HepG2 (cell line): Measurements from ENCODE around the gene PPFIA2. TPM values are rescaled to one million over a fixed set of nuclear protein-coding genes. Genes with fewer than 3 reads are reported as not detected.

ENCODE experiments used
- ATAC-seq: fragments of 200-7000 bp; cut with Tn5 transposase; 3 replicates; pipeline ENCODE4 v1.9.1; 2020; ENCODE audit warnings: mild to moderate bottlenecking, moderate library complexity
- BruUV-seq: library from RNA; stranded (reverse); fragments of 400-500 nt; replicated peaks from 2 replicates; lab custom pipeline; 2021; lab: Mats Ljungman, UMichigan
- CTCF ChIA-PET: fragments of 300-600 bp; formaldehyde crosslinking; extraction: SDS; loops from one replicate; lab custom pipeline; 2021; ENCODE audit warnings: low total read pairs, inconsistent platforms, low intra/inter-chr PET ratio; lab: Yijun Ruan, JAX
- POLR2A ChIA-PET: fragments of 350-600 bp; sonication (Branson Sonifier 250); formaldehyde crosslinking; loops from one replicate; lab custom pipeline; 2020; ENCODE audit warnings: antibody characterized with exemption, inconsistent platforms; lab: Yijun Ruan, JAX
- DNase-seq: peaks from one replicate; pipeline ENCODE4 v3.0.0-alpha.2; 2015; ENCODE audit warnings: low spot score
- FAIRE-seq: peaks from 3 replicates; lab custom pipeline; 2011; peaks lifted over from hg19 to GRCh38; lab: Jason Lieb, UNC
- H2AFZ ChIP-seq: one replicate; pipeline ENCODE4 v1.6.1; 2011; ENCODE audit warnings: low read length, inconsistent platforms
- H3K27ac ChIP-seq: fragments of 300-600 bp; 3 replicates; pipeline ENCODE4 v1.8.0; 2011; ENCODE audit warnings: mixed run types, mild to moderate bottlenecking, mixed read lengths, low read length, inconsistent platforms; ENCODE audit not compliant: insufficient read depth; ENCODE audit errors: extremely low read length
- H3K27me3 ChIP-seq, 2 experiments: fragments of 200-600 bp in 1 of 2; 2 replicates in 1 of 2; 3 replicates in 1 of 2; pipeline versions ENCODE4 v1.6.0 to v1.8.0; 2011; ENCODE audit warnings: low read length in 2 of 2, mild to moderate bottlenecking in 2 of 2, moderate library complexity in 2 of 2, inconsistent platforms in 1 of 2; ENCODE audit not compliant: insufficient read depth in 2 of 2, control insufficient read depth in 1 of 2
- H3K36me3 ChIP-seq, 2 experiments: fragments of 200-600 bp in 1 of 2; replicated peaks in 1 of 2; 2 replicates in 1 of 2; 3 replicates in 1 of 2; pipeline versions ENCODE4 v1.5.1 to v1.8.0; 2011; ENCODE audit warnings: low read length in 2 of 2, inconsistent platforms in 1 of 2; ENCODE audit not compliant: insufficient read depth in 2 of 2, control insufficient read depth in 1 of 2
- H3K4me1 ChIP-seq: 2 replicates; pipeline ENCODE4 v1.5.1; 2012; ENCODE audit warnings: low read length, inconsistent platforms; ENCODE audit not compliant: insufficient read depth
- H3K4me2 ChIP-seq: 2 replicates; pipeline ENCODE4 v1.6.0; 2011; ENCODE audit warnings: low read depth, low read length, inconsistent platforms
- H3K4me3 ChIP-seq, 3 experiments: fragments of 200-600 bp in 1 of 3; sonication (generic), shearing (Covaris generic) in 1 of 3; replicated peaks in 1 of 3; 2 replicates each; pipeline ENCODE4 v1.5.1; 2011 to 2016; ENCODE audit warnings: low read length in 3 of 3, inconsistent platforms in 2 of 3, low read depth in 2 of 3, mild to moderate bottlenecking in 2 of 3, control low read depth in 1 of 3, mixed read lengths in 1 of 3; ENCODE audit not compliant: insufficient read depth in 1 of 3
- H3K79me2 ChIP-seq: one replicate; pipeline ENCODE4 v1.6.1; 2011; ENCODE audit warnings: low read length, inconsistent platforms; ENCODE audit not compliant: insufficient read depth
- H3K9ac ChIP-seq: 2 replicates; pipeline ENCODE4 v1.6.0; 2011; ENCODE audit warnings: mild to moderate bottlenecking, low read depth, low read length, inconsistent platforms; ENCODE audit not compliant: insufficient read depth
- H3K9me3 ChIP-seq: 2 replicates; pipeline ENCODE4 v1.5.1; 2012; ENCODE audit warnings: mild to moderate bottlenecking, low read length
- H4K20me1 ChIP-seq: 2 replicates; pipeline ENCODE4 v1.6.0; 2011; ENCODE audit warnings: inconsistent platforms, mild to moderate bottlenecking, low read length, moderate library complexity; ENCODE audit not compliant: insufficient read depth
- AGO1 ChIP-seq: fragments of 200-400 bp; formaldehyde crosslinking; IDR thresholded peaks from 2 replicates; pipeline ENCODE4 v1.6.1; 2017; ENCODE audit warnings: mild to moderate bottlenecking, low read depth, low read length, moderate library complexity; ENCODE audit not compliant: poor library complexity, severe bottlenecking
- CEBPB ChIP-seq: IDR thresholded peaks from 2 replicates; pipeline ENCODE4 v1.6.1; 2011; ENCODE audit warnings: low read depth, low read length, improper control_type of control experiment, borderline replicate concordance
- DNMT1 ChIP-seq: sonication (generic); formaldehyde crosslinking; IDR thresholded peaks from 2 replicates; pipeline ENCODE4 v1.5.1; 2020; ENCODE audit warnings: mild to moderate bottlenecking, missing genetic modification reagents
- JUN ChIP-seq: sonication (generic); formaldehyde crosslinking; IDR thresholded peaks from 2 replicates; pipeline ENCODE4 v1.4.0; 2020; ENCODE audit warnings: mild to moderate bottlenecking, missing genetic modification reagents
- ZNF383 ChIP-seq: sonication (generic); formaldehyde crosslinking; IDR thresholded peaks from 2 replicates; pipeline ENCODE4 v1.4.0; 2020; ENCODE audit warnings: missing genetic modification reagents, mild to moderate bottlenecking, borderline replicate concordance
- ZNF740 ChIP-seq: sonication (generic); formaldehyde crosslinking; IDR thresholded peaks from 2 replicates; pipeline ENCODE4 v1.4.0; 2020; ENCODE audit warnings: missing genetic modification reagents
- ZNF776 ChIP-seq: sonication (generic); formaldehyde crosslinking; IDR thresholded peaks from 2 replicates; pipeline ENCODE4 v1.4.0; 2020; ENCODE audit warnings: mild to moderate bottlenecking, missing genetic modification reagents
- WGBS: methylation state at CpG from one replicate; pipeline ENCODE4 v1.1.6; 2017; ENCODE audit warnings: low lambda C conversion rate; 5-methylcytosine and 5-hydroxymethylcytosine counted together
- in situ Hi-C: cut with HindIII; loops from 2 replicates; pipeline ENCODE4 v1.10.0; 2017; ENCODE audit warnings: low pct_unique_long_range_greater_than_20kb; ENCODE audit not compliant: extremely low pct_ligation_motif_present
- intact Hi-C: fragments of 100-400 bp; cut with micrococcal nuclease; formaldehyde crosslinking; loops from one replicate; pipeline ENCODE4 v1.10.0; 2022; ENCODE audit not compliant: unreplicated experiment
- polyA plus RNA-seq, 8 experiments: library from polyadenylated mRNA; depleted of rRNA in 3 of 8; stranded (reverse) in 7 of 8; unstranded in 1 of 8; fragments of >200 nt; fragmentation: Illumina TruSeq in 4 of 8; extraction: Trizol in 4 of 8; gene quantifications; 2 replicates each; pipeline versions ENCODE4 v1.2.1 to v1.2.3, GENCODE V29; 2011 to 2016; ENCODE audit warnings: low read depth in 4 of 8, missing spikeins in 1 of 8, mixed read lengths in 1 of 8; ENCODE audit not compliant: insufficient read depth in 1 of 8
- total RNA-seq, 5 experiments: library from RNA; depleted of rRNA; stranded (reverse); fragments of >200 nt; fragmentation: Illumina TruSeq; extraction: Trizol; gene quantifications; 2 replicates each; pipeline ENCODE4 v1.2.3, GENCODE V29; 2016; ENCODE audit warnings: low read depth in 1 of 5

PPFIA2 gene
- total and polyA plus RNA-seq, 2 of the 13 experiments (the other 11 are each of a cell fraction or from before 2014, with no cell fraction given): 0.05 TPM; not detected in 1

DNA sequence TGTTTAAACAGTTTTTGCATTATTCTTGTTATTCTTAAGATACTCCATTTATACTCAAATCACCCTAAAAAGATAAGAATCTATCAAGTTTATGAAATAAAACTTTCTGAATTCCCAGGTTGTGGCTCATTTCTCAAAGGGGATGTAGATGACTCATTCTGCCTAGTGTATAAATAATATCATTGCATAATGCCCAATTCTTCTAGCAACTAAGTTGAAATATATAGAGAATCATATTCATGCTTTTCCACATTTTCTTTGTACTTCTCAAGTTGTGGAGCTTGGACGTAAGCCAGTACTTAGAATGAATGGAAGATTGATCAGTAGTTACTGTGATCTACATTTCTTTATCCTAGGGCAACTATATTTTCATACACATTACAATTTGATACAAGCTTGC, 201.1 kb downstream of the PPFIA2 start:
- no peaks in the 10 kb centered on the region for H3K9me3 ChIP-seq
- POLR2A ChIA-PET: no interaction called here
- no peak overlapping the region for H3K4me3 ChIP-seq
- in situ Hi-C loops: no loop called here
- H3K36me3 ChIP-seq: no peaks in the 10 kb centered on the region
- FAIRE-seq: no peak
- H3K27ac ChIP-seq: no peak overlapping the region
- WGBS: 9% methylated on average over 1 of the region's 1 CpG
- TF ChIP-seq JUN (CRISPR knock-in tag): no peak
- no peak for TF ChIP-seq AGO1
- no peak for TF ChIP-seq CEBPB
- no peak for ATAC-seq
- H2AFZ ChIP-seq: no peak overlapping the region
- H3K9ac ChIP-seq: no peak overlapping the region
- DNase-seq: no peak
- H3K27me3 ChIP-seq: no peaks in the 10 kb centered on the region
- BruUV-seq: no TSS peak
- no peaks in the 10 kb centered on the region for H3K4me1 ChIP-seq
- CTCF ChIA-PET: no interaction called here
- H3K4me2 ChIP-seq: no peak overlapping the region
- no peaks in the 10 kb centered on the region for H3K79me2 ChIP-seq
- H4K20me1 ChIP-seq: no peaks in the 10 kb centered on the region
- intact Hi-C loops: no loop called here

DNA sequence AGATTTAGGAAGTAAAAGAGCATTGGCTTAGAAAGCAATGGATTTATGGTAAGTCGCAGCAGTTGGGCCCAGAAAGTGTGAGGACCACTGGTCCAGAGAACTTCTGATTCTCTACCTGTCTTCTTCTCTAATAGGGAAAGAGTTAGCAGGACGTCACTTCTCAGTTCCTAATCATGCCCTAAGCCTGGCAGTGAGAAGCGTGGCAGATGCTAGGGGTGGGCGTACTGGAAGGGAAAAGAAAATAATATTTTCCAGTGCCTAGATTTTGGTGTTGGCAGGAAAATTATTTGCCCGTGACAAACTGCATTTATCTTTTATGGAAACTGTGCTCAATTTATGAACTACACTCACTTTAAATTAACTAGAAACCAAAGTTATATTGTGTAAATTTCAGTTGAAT, 212.3 kb downstream of the PPFIA2 start:
- POLR2A ChIA-PET: no interaction called here
- in situ Hi-C loops (no loop called here), intact Hi-C loops (no loop called here)
- no peaks in the 10 kb centered on the region for H3K4me1 ChIP-seq
- ATAC-seq: no peak
- no peak for DNase-seq
- no peak overlapping the region for H2AFZ ChIP-seq
- H3K27me3 ChIP-seq: no peaks in the 10 kb centered on the region
- CTCF ChIA-PET: no interaction called here
- H3K9me3 ChIP-seq: no peaks in the 10 kb centered on the region
- no TSS peak for BruUV-seq
- no peak overlapping the region for H3K4me2 ChIP-seq
- 3% methylated on average over 5 of the region's 5 CpGs for WGBS
- no peak overlapping the region for H3K4me3 ChIP-seq
- no peak overlapping the region for H3K27ac ChIP-seq
- no peak overlapping the region for H3K9ac ChIP-seq
- no peaks in the 10 kb centered on the region for H3K36me3 ChIP-seq
- TF ChIP-seq ZNF740 (CRISPR knock-in tag) (no peak), ZNF383 (CRISPR knock-in tag) (no peak), ZNF776 (CRISPR knock-in tag) (no peak), DNMT1 (CRISPR knock-in tag) (no peak)
- no peaks in the 10 kb centered on the region for H3K79me2 ChIP-seq
- H4K20me1 ChIP-seq: no peaks in the 10 kb centered on the region
- FAIRE-seq: no peak
